GM18873 (cell line): ENCODE data around the gene BAHCC1.

Experiments
- ATAC-seq: cut with Tn5 transposase; IDR thresholded peaks from one replicate; pipeline ENCODE4 v1.9.1; 2021; ENCODE audit warnings: mild to moderate bottlenecking, moderate library complexity, moderate number of reproducible peaks; ENCODE audit not compliant: unreplicated experiment, low FRiP score

BAHCC1 gene

GRCh38 chr17:81396722-81397313, 1.6 kb downstream of the BAHCC1 start:
- ATAC-seq, result no peak

- ATAC-seq, result no peak
Observed at GRCh38 chr17:81397314-81398175, 2.3 kb downstream of the BAHCC1 start.

GRCh38 chr17:81398176-81398831, 3.0 kb downstream of the BAHCC1 start:
- ATAC-seq, result no peak

- ATAC-seq, result no peak
Observed at GRCh38 chr17:81398832-81399411, 3.7 kb downstream of the BAHCC1 start.

GRCh38 chr17:81399481-81400153, 4.4 kb downstream of the BAHCC1 start:
- no peak for ATAC-seq

GRCh38 chr17:81400154-81400977, 5.1 kb downstream of the BAHCC1 start:
- ATAC-seq, result no peak

- no peak for ATAC-seq
Observed at GRCh38 chr17:81400996-81401722, 5.9 kb downstream of the BAHCC1 start.

GRCh38 chr17:81401723-81402529, 6.7 kb downstream of the BAHCC1 start:
- no peak for ATAC-seq

- ATAC-seq, result no peak
Observed at GRCh38 chr17:81402530-81402941, 7.3 kb downstream of the BAHCC1 start.

- ATAC-seq, result no peak
Observed at GRCh38 chr17:81402981-81403467, 7.8 kb downstream of the BAHCC1 start.

- ATAC-seq, result no peak
Observed at GRCh38 chr17:81403671-81404534, 8.6 kb downstream of the BAHCC1 start.

- no peak for ATAC-seq
Observed at GRCh38 chr17:81404558-81405165, 9.4 kb downstream of the BAHCC1 start.

GRCh38 chr17:81405411-81405872, 10.2 kb downstream of the BAHCC1 start:
- ATAC-seq, result no peak

GRCh38 chr17:81406117-81406953, 11.1 kb downstream of the BAHCC1 start:
- ATAC-seq, result no peak

GRCh38 chr17:81408049-81408448, 12.8 kb downstream of the BAHCC1 start:
- no peak for ATAC-seq
